Smooth muscle cell (in vitro differentiated cells): Measurements from ENCODE around the gene FBXL13. TPM values are rescaled to one million over a fixed set of nuclear protein-coding genes. Genes with fewer than 3 reads are reported as not detected.
"Not testable (repeated sequence)": the region's sequence is repeated elsewhere in the genome, so short reads cannot be mapped to it uniquely, and the experiment has no call there.

Source experiments
- DNase-seq: peaks from one replicate; lab custom pipeline; 2025; ENCODE audit not compliant: unreplicated experiment; lab: John Stamatoyannopoulos, UW
- H2AFZ ChIP-seq: fragments of 200-600 bp; sonication (generic); 2 replicates; pipeline ENCODE4 v1.6.0; 2016; ENCODE audit warnings: antibody characterized with exemption, low read depth, mild to moderate bottlenecking
- H3F3A ChIP-seq: fragments of 200-600 bp; sonication (generic); 2 replicates; pipeline ENCODE4 v1.6.0; 2017; ENCODE audit warnings: antibody characterized with exemption, low read depth
- H3K27ac ChIP-seq: fragments of 200-600 bp; sonication (generic); 2 replicates; pipeline ENCODE4 v1.5.1; 2016; ENCODE audit warnings: low read depth, mild to moderate bottlenecking
- H3K27me3 ChIP-seq: fragments of 200-600 bp; sonication (generic); 2 replicates; pipeline ENCODE4 v1.6.1; 2016; ENCODE audit warnings: low read depth, mild to moderate bottlenecking
- H3K36me3 ChIP-seq: fragments of 200-600 bp; sonication (generic); 2 replicates; pipeline ENCODE4 v1.5.1; 2016; ENCODE audit warnings: low read depth
- H3K4me1 ChIP-seq: fragments of 200-600 bp; sonication (generic); 2 replicates; pipeline ENCODE4 v1.5.1; 2016; ENCODE audit warnings: low read depth
- H3K4me2 ChIP-seq: fragments of 200-600 bp; sonication (generic); 2 replicates; pipeline ENCODE4 v1.6.0; 2016; ENCODE audit warnings: mild to moderate bottlenecking
- H3K4me3 ChIP-seq: fragments of 200-600 bp; sonication (generic); 2 replicates; pipeline ENCODE4 v1.5.1; 2016; ENCODE audit warnings: mild to moderate bottlenecking
- H3K79me2 ChIP-seq: fragments of 200-600 bp; sonication (generic); 2 replicates; pipeline ENCODE4 v1.6.0; 2016; ENCODE audit warnings: low read depth, mild to moderate bottlenecking
- H3K9ac ChIP-seq: fragments of 200-600 bp; sonication (generic); 2 replicates; pipeline ENCODE4 v1.6.0; 2016; ENCODE audit warnings: low read depth
- H3K9me3 ChIP-seq: fragments of 200-600 bp; sonication (generic); replicated peaks from 2 replicates; pipeline ENCODE4 v1.5.1; 2016; ENCODE audit warnings: low read depth
- H4K20me1 ChIP-seq: fragments of 200-600 bp; sonication (generic); 2 replicates; pipeline ENCODE4 v1.6.0; 2016; ENCODE audit warnings: low read depth
- CTCF ChIP-seq: fragments of 200-600 bp; sonication (generic); IDR thresholded peaks from 2 replicates; pipeline ENCODE4 v1.5.1; 2017; ENCODE audit warnings: borderline replicate concordance, mild to moderate bottlenecking, antibody characterized with exemption; ENCODE audit not compliant: insufficient read depth, poor library complexity, severe bottlenecking
- WGBS: methylation state at CpG from one replicate; pipeline ENCODE4 v1.1.7; 2016; ENCODE audit warnings: low lambda C conversion rate; 5-methylcytosine and 5-hydroxymethylcytosine counted together
- polyA plus RNA-seq: library from polyadenylated mRNA; unstranded; fragments of >200 nt; fragmentation: Nextera tagmentation; extraction: Ambion mirVana; gene quantifications from 2 replicates; pipeline ENCODE4 v1.2.1, GENCODE V29; 2016
- total RNA-seq: library from RNA; depleted of rRNA; stranded (reverse); fragments of >200 nt; gene quantifications from 2 replicates; pipeline ENCODE4 v1.2.3, GENCODE V29; 2014

The FBXL13 gene
- total and polyA plus RNA-seq, 2 experiments from 2014 or later = 2.6 to 12.1 TPM

GRCh38 chr7:102996957-102997356 lies 77.6 kb downstream of the FBXL13 start:
- H3K9ac ChIP-seq = no peak overlapping the region
- H3K4me2 ChIP-seq = no peak overlapping the region
- H3K4me1 ChIP-seq = no peaks in the 10 kb centered on the region
- no peak overlapping the region for H2AFZ ChIP-seq
- no peak overlapping the region for H3K4me3 ChIP-seq
- peaks cover 5% of the 10 kb centered on the region for H3F3A ChIP-seq
- H3K36me3 ChIP-seq = no peaks in the 10 kb centered on the region
- H3K27ac ChIP-seq = no peak overlapping the region
- WGBS = 95% methylated on average over 5 of the region's 5 CpGs
- no peak for DNase-seq
- no peaks in the 10 kb centered on the region for H3K79me2 ChIP-seq
- no peaks in the 10 kb centered on the region for H4K20me1 ChIP-seq
- H3K27me3 ChIP-seq = no peaks in the 10 kb centered on the region
- no peak for TF ChIP-seq CTCF
- no peaks in the 10 kb centered on the region for H3K9me3 ChIP-seq

- not testable (repeated sequence) for H3K4me1 ChIP-seq, H2AFZ ChIP-seq, H3K27ac ChIP-seq, H3K27me3 ChIP-seq, H3K9ac ChIP-seq, H3K4me3 ChIP-seq, H4K20me1 ChIP-seq, H3K36me3 ChIP-seq, H3F3A ChIP-seq, H3K79me2 ChIP-seq, DNase-seq, H3K4me2 ChIP-seq, H3K9me3 ChIP-seq
- WGBS = 97% methylated on average over 5 of the region's 5 CpGs
Observed at GRCh38 chr7:102995609-102996008, 79.0 kb downstream of the FBXL13 start.

GRCh38 chr7:102994567-102994966 lies 80.0 kb downstream of the FBXL13 start:
- Histone ChIP-seq H4K20me1 (no peaks in the 10 kb centered on the region), H3K4me1 (no peaks in the 10 kb centered on the region), H3K4me2 (no peak overlapping the region), H3F3A (peaks cover 5% of the 10 kb centered on the region), H2AFZ (no peak overlapping the region), H3K9me3 (no peaks in the 10 kb centered on the region), H3K27ac (no peak overlapping the region), H3K27me3 (no peaks in the 10 kb centered on the region), H3K9ac (no peak overlapping the region), H3K79me2 (no peaks in the 10 kb centered on the region), H3K36me3 (no peaks in the 10 kb centered on the region), H3K4me3 (no peak overlapping the region)
- TF ChIP-seq CTCF = no peak
- 94% methylated on average over 3 of the region's 3 CpGs for WGBS
- DNase-seq = no peak

- no peak overlapping the region for H3K9ac ChIP-seq
- H3K27me3 ChIP-seq = no peaks in the 10 kb centered on the region
- H3F3A ChIP-seq = peaks cover 5% of the 10 kb centered on the region
- no peak overlapping the region for H3K4me3 ChIP-seq
- H3K36me3 ChIP-seq = no peaks in the 10 kb centered on the region
- TF ChIP-seq CTCF = no peak
- no peaks in the 10 kb centered on the region for H3K9me3 ChIP-seq
- peak overlapping the region; percentile 32 for H3K4me2 ChIP-seq
- H3K79me2 ChIP-seq = no peaks in the 10 kb centered on the region
- 14% methylated on average over 1 of the region's 1 CpG for WGBS
- H4K20me1 ChIP-seq = no peaks in the 10 kb centered on the region
- peak overlapping the region; percentile 77 for H3K27ac ChIP-seq
- no peak overlapping the region for H2AFZ ChIP-seq
- DNase-seq = no peak
- H3K4me1 ChIP-seq = no peaks in the 10 kb centered on the region
Observed at GRCh38 chr7:102993718-102994029, 80.9 kb downstream of the FBXL13 start.
